ENCODE measurements around the gene HNRNPM.

Gene HNRNPM

GRCh38 chr19:8449830-8450229 lies 5.1 kb downstream of the HNRNPM start:
- peaks cover 11% of the 10 kb centered on the region for H3K36me3 ChIP-seq (ENCODE audit: control insufficient read depth, insufficient read depth, low read length)
- no peak overlapping the region for H3K27ac ChIP-seq (ENCODE audit: insufficient read depth, low read length, poor library complexity, severe bottlenecking)
- DNase-seq = no peak
- no peak overlapping the region for H3K4me3 ChIP-seq (ENCODE audit: insufficient read depth, low read depth, low read length, poor library complexity, severe bottlenecking)
- no peaks in the 10 kb centered on the region for H3K27me3 ChIP-seq (replicated peaks; ENCODE audit: control insufficient read depth, insufficient read depth, low read length, poor library complexity, severe bottlenecking)
- H3K9me3 ChIP-seq (ENCODE audit: control insufficient read depth, low read length) = no peaks in the 10 kb centered on the region
- peaks cover 60% of the 10 kb centered on the region for H3K4me1 ChIP-seq (ENCODE audit: control insufficient read depth, insufficient read depth, low read length, poor library complexity, severe bottlenecking)

GRCh38 chr19:8451377-8451776 lies 6.6 kb downstream of the HNRNPM start:
- H3K4me1 ChIP-seq (ENCODE audit: control insufficient read depth, insufficient read depth, low read length, poor library complexity, severe bottlenecking) = peaks cover 57% of the 10 kb centered on the region
- no peak overlapping the region for H3K4me3 ChIP-seq (ENCODE audit: insufficient read depth, low read depth, low read length, poor library complexity, severe bottlenecking)
- no peaks in the 10 kb centered on the region for H3K27me3 ChIP-seq (replicated peaks; ENCODE audit: control insufficient read depth, insufficient read depth, low read length, poor library complexity, severe bottlenecking)
- H3K9me3 ChIP-seq (ENCODE audit: control insufficient read depth, low read length) = no peaks in the 10 kb centered on the region
- peaks cover 23% of the 10 kb centered on the region for H3K36me3 ChIP-seq (ENCODE audit: control insufficient read depth, insufficient read depth, low read length)
- DNase-seq = no peak
- no peak overlapping the region for H3K27ac ChIP-seq (ENCODE audit: insufficient read depth, low read length, poor library complexity, severe bottlenecking)

- Histone ChIP-seq H3K27me3 (replicated peaks; ENCODE audit: control insufficient read depth, insufficient read depth, low read length, poor library complexity, severe bottlenecking) (no peaks in the 10 kb centered on the region), H3K4me3 (ENCODE audit: insufficient read depth, low read depth, low read length, poor library complexity, severe bottlenecking) (no peak overlapping the region), H3K36me3 (ENCODE audit: control insufficient read depth, insufficient read depth, low read length) (peaks cover 28% of the 10 kb centered on the region), H3K9me3 (ENCODE audit: control insufficient read depth, low read length) (no peaks in the 10 kb centered on the region), H3K27ac (ENCODE audit: insufficient read depth, low read length, poor library complexity, severe bottlenecking) (no peak overlapping the region), H3K4me1 (ENCODE audit: control insufficient read depth, insufficient read depth, low read length, poor library complexity, severe bottlenecking) (peaks cover 52% of the 10 kb centered on the region)
- DNase-seq = no peak
Measured at GRCh38 chr19:8451885-8452284, 7.1 kb downstream of the HNRNPM start.

- no peak for DNase-seq
- Histone ChIP-seq H3K9me3 (ENCODE audit: control insufficient read depth, low read length) (no peaks in the 10 kb centered on the region), H3K27me3 (replicated peaks; ENCODE audit: control insufficient read depth, insufficient read depth, low read length, poor library complexity, severe bottlenecking) (no peaks in the 10 kb centered on the region), H3K27ac (ENCODE audit: insufficient read depth, low read length, poor library complexity, severe bottlenecking) (no peak overlapping the region), H3K4me1 (ENCODE audit: control insufficient read depth, insufficient read depth, low read length, poor library complexity, severe bottlenecking) (peaks cover 46% of the 10 kb centered on the region), H3K36me3 (ENCODE audit: control insufficient read depth, insufficient read depth, low read length) (peaks cover 29% of the 10 kb centered on the region), H3K4me3 (ENCODE audit: insufficient read depth, low read depth, low read length, poor library complexity, severe bottlenecking) (no peak overlapping the region)
Measured at GRCh38 chr19:8452446-8453123, 7.8 kb downstream of the HNRNPM start.

- Histone ChIP-seq H3K9me3 (ENCODE audit: control insufficient read depth, low read length) (no peaks in the 10 kb centered on the region), H3K36me3 (ENCODE audit: control insufficient read depth, insufficient read depth, low read length) (peaks cover 37% of the 10 kb centered on the region), H3K27me3 (replicated peaks; ENCODE audit: control insufficient read depth, insufficient read depth, low read length, poor library complexity, severe bottlenecking) (no peaks in the 10 kb centered on the region), H3K4me1 (ENCODE audit: control insufficient read depth, insufficient read depth, low read length, poor library complexity, severe bottlenecking) (peaks cover 41% of the 10 kb centered on the region), H3K27ac (ENCODE audit: insufficient read depth, low read length, poor library complexity, severe bottlenecking) (no peak overlapping the region), H3K4me3 (ENCODE audit: insufficient read depth, low read depth, low read length, poor library complexity, severe bottlenecking) (no peak overlapping the region)
- DNase-seq = no peak
Measured at GRCh38 chr19:8453616-8454015, 8.8 kb downstream of the HNRNPM start.

- Histone ChIP-seq H3K27me3 (replicated peaks; ENCODE audit: control insufficient read depth, insufficient read depth, low read length, poor library complexity, severe bottlenecking) (no peaks in the 10 kb centered on the region), H3K27ac (ENCODE audit: insufficient read depth, low read length, poor library complexity, severe bottlenecking) (no peak overlapping the region), H3K4me3 (ENCODE audit: insufficient read depth, low read depth, low read length, poor library complexity, severe bottlenecking) (no peak overlapping the region), H3K4me1 (ENCODE audit: control insufficient read depth, insufficient read depth, low read length, poor library complexity, severe bottlenecking) (peaks cover 36% of the 10 kb centered on the region), H3K36me3 (ENCODE audit: control insufficient read depth, insufficient read depth, low read length) (peaks cover 37% of the 10 kb centered on the region), H3K9me3 (ENCODE audit: control insufficient read depth, low read length) (no peaks in the 10 kb centered on the region)
- DNase-seq = no peak
Measured at GRCh38 chr19:8454218-8454617, 9.4 kb downstream of the HNRNPM start.

GRCh38 chr19:8455018-8455417 lies 10.2 kb downstream of the HNRNPM start:
- peaks cover 37% of the 10 kb centered on the region for H3K36me3 ChIP-seq (ENCODE audit: control insufficient read depth, insufficient read depth, low read length)

GRCh38 chr19:8456064-8456463 lies 11.3 kb downstream of the HNRNPM start:
- no peaks in the 10 kb centered on the region for H3K9me3 ChIP-seq (ENCODE audit: control insufficient read depth, low read length)
- no peak overlapping the region for H3K27ac ChIP-seq (ENCODE audit: insufficient read depth, low read length, poor library complexity, severe bottlenecking)
- H3K36me3 ChIP-seq (ENCODE audit: control insufficient read depth, insufficient read depth, low read length) = peaks cover 37% of the 10 kb centered on the region
- H3K4me1 ChIP-seq (ENCODE audit: control insufficient read depth, insufficient read depth, low read length, poor library complexity, severe bottlenecking) = peaks cover 28% of the 10 kb centered on the region
- H3K27me3 ChIP-seq (replicated peaks; ENCODE audit: control insufficient read depth, insufficient read depth, low read length, poor library complexity, severe bottlenecking) = no peaks in the 10 kb centered on the region
- DNase-seq = no peak
- no peak overlapping the region for H3K4me3 ChIP-seq (ENCODE audit: insufficient read depth, low read depth, low read length, poor library complexity, severe bottlenecking)

More at GRCh38 chr19:8455018-8455417, 10.2 kb downstream of the HNRNPM start:
- Histone ChIP-seq H3K27ac (ENCODE audit: insufficient read depth, low read length, poor library complexity, severe bottlenecking) (no peak overlapping the region), H3K4me3 (ENCODE audit: insufficient read depth, low read depth, low read length, poor library complexity, severe bottlenecking) (no peak overlapping the region), H3K9me3 (ENCODE audit: control insufficient read depth, low read length) (no peaks in the 10 kb centered on the region), H3K27me3 (replicated peaks; ENCODE audit: control insufficient read depth, insufficient read depth, low read length, poor library complexity, severe bottlenecking) (no peaks in the 10 kb centered on the region), H3K4me1 (ENCODE audit: control insufficient read depth, insufficient read depth, low read length, poor library complexity, severe bottlenecking) (peaks cover 31% of the 10 kb centered on the region)
- no peak for DNase-seq

GRCh38 chr19:8457209-8457608 lies 12.4 kb downstream of the HNRNPM start:
- Histone ChIP-seq H3K27ac (ENCODE audit: insufficient read depth, low read length, poor library complexity, severe bottlenecking) (no peak overlapping the region), H3K27me3 (replicated peaks; ENCODE audit: control insufficient read depth, insufficient read depth, low read length, poor library complexity, severe bottlenecking) (no peaks in the 10 kb centered on the region), H3K4me1 (ENCODE audit: control insufficient read depth, insufficient read depth, low read length, poor library complexity, severe bottlenecking) (peaks cover 18% of the 10 kb centered on the region), H3K4me3 (ENCODE audit: insufficient read depth, low read depth, low read length, poor library complexity, severe bottlenecking) (no peak overlapping the region), H3K36me3 (ENCODE audit: control insufficient read depth, insufficient read depth, low read length) (peaks cover 44% of the 10 kb centered on the region), H3K9me3 (ENCODE audit: control insufficient read depth, low read length) (no peaks in the 10 kb centered on the region)
- DNase-seq = no peak

GRCh38 chr19:8457827-8458226 lies 13.1 kb downstream of the HNRNPM start:
- peaks cover 45% of the 10 kb centered on the region for H3K36me3 ChIP-seq (ENCODE audit: control insufficient read depth, insufficient read depth, low read length)
- no peak overlapping the region for H3K27ac ChIP-seq (ENCODE audit: insufficient read depth, low read length, poor library complexity, severe bottlenecking)
- no peak for DNase-seq
- H3K27me3 ChIP-seq (replicated peaks; ENCODE audit: control insufficient read depth, insufficient read depth, low read length, poor library complexity, severe bottlenecking) = no peaks in the 10 kb centered on the region
- no peaks in the 10 kb centered on the region for H3K9me3 ChIP-seq (ENCODE audit: control insufficient read depth, low read length)
- H3K4me1 ChIP-seq (ENCODE audit: control insufficient read depth, insufficient read depth, low read length, poor library complexity, severe bottlenecking) = peaks cover 12% of the 10 kb centered on the region
- no peak overlapping the region for H3K4me3 ChIP-seq (ENCODE audit: insufficient read depth, low read depth, low read length, poor library complexity, severe bottlenecking)

All from effector memory CD4-positive, alpha-beta T cell (primary cell).